Right kidney (tissue), 1 donor: ENCODE measurements around the gene PDCD11.
A peak's percentile ranks its signal among the peaks of the same experiment; 100 is the strongest.

Source experiments
- DNase-seq: peaks from one replicate; pipeline ENCODE4 v3.0.0-alpha.2; 2016

PDCD11 gene

DNA sequence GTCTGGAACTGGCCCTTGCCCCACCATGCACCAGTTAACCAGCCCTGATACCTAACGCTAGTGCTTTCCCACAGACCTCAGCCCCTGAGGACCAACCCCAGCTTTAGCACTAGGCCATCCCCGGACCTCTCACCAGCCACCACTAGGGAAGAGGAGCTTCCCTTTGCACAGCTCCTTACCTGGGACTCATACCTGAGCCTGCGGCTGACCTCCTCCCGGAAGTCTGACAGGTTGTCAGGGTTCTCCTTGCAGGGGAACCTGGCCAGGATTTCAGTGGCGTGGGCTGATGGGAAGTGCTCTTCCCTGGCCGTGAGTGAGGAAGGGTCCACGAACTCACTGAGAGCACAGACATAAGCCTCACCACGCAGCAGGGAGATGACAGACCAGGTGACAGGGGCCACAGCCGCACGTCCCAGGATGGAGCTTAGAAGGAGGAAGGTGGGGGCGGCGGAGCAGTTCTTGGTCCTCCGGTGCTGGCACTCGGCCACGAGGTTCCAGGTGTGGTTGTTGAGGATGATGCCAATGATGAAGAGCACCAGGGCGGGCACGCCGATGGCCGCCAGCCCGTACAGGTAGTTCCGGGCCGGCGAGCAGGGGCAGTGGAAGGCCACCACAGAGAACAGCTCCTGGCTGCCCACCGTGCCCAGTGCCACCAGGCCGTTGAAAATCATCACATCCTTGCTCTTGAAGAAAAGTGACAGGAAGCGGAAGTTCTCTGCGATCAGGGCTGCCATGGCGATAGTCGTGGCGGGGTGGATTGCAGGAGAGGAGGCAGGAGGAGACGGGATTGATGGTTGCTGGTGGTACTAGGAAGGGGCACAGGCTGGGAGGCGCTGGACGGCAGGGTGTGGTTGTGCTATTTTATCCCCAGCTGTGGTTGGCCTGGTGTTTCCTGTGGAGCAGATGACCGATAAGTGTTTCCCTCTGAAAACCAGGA is 53.0 kb downstream of the PDCD11 start:
- DNase-seq = no peak

GRCh38 chr10:103450201-103450695 is 53.8 kb downstream of the PDCD11 start:
- no peak for DNase-seq

DNA sequence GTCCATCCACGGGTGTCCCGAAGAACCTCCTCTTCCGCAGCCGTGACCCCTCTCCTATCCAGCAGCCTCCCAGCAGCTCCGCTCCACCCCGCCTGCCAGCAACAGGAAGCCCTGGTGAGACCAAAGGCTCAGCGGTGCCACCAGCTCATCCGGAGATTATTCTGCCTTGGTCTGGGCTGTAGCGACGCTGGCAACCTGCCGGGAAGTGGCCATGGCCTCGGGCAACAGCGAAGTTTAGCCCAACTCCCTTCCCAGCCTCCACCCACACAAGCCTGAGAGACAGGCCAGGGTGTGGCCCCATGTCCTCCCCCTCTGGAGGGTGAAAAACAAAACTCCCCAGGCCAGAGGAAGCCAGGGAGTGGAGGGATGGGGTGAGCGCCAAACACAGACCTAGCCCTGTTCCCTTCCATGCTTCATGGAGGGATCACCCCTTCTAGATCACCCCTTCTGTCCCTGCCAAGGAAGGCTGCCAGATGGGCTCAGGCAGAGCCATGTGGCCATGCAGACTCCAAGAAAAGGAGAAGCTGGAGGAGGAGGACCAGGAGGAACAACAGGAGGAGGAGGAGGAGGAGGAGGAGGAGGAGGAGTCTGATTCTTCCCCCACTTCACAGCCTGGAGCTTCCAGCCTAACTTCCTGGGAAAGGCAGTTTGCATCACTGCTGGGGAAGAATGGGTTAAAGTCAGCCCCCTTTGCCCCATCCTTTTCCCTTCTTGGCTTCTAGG is 54.8 kb downstream of the PDCD11 start:
- no peak for DNase-seq

DNA sequence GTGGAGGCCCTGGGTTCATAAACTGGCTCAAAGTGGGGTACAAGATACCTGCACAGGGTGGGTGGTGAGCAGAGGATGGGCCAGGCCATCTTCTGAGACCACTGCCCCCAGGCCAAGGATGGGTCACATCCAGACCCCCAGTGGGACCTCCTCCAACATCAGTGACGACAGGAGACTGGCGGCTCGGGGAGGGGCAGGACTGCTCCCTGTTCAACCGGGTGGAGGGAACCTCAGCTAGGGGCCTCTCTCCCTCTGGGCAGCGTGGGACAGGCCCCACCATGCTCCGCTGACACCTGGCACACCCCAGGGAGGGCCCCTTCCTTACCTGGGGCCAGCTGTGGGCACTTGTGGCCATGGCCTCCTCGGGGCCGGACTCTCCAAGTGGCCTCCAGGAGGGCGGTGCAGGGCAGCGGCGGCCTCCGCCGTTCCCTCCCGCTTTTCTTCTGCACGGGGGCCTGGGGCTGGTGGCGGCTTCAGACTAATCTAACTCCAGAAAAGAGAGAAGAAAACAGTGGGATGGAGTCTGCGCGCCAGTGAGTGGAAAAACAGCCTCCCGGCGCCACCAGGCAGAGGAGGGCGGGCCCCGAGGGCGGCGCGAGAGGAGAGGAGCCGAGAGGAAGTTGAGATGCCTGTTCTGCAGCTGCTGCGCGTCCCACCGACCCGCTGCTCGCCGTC is 55.5 kb downstream of the PDCD11 start, which contains the start of gene CALHM2:
Gene CALHM2 (minus strand): TSS at position 540 of the 675 bp plus-strand sequence. CDS start 2,429 bp downstream, outside the sequence.
- peak; percentile 74 for DNase-seq

- no peak for DNase-seq
These were observed 56.2 kb downstream of the PDCD11 start for GRCh38 chr10:103452506-103453230.

DNA sequence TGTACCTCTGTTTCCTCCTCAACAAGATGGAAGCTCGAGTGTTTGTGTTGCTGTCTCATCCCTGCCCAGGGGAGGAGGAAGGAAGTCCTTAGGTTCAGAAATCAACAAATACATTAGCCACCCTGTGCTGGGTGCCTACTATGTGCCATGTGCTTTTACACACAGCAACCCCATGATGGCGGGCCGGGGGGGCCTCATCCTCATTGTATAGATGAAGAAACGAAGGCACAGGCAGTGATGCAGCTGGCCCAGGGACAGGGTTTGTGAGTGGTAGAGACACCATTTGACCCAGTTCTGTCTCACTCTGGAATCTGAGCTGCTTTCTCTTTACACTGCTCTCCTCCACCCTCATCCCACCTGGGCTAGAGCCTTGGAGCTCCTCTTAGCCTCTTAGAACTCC is 57.6 kb downstream of the PDCD11 start:
- no peak for DNase-seq

DNA sequence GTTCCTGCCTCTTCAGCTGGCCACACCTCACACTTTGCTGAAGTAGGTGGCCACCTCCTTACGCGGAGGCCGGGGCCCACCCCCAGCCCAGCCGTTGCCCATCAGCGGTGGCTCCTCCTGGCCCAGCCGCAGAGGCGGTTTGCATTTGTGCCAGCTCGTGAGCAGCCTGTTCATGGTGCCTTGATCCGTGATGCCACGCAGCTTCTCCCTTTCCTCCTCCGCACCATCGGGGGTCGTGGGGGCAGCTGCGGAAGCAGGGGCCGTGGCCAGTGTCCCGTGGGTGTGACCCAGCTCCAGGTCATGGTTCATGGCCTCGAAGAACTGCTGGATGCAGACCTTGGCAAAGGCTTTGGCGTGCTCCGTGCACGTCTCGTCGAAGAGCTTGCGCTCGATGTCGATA is 58.8 kb downstream of the PDCD11 start:
- no peak for DNase-seq

DNA sequence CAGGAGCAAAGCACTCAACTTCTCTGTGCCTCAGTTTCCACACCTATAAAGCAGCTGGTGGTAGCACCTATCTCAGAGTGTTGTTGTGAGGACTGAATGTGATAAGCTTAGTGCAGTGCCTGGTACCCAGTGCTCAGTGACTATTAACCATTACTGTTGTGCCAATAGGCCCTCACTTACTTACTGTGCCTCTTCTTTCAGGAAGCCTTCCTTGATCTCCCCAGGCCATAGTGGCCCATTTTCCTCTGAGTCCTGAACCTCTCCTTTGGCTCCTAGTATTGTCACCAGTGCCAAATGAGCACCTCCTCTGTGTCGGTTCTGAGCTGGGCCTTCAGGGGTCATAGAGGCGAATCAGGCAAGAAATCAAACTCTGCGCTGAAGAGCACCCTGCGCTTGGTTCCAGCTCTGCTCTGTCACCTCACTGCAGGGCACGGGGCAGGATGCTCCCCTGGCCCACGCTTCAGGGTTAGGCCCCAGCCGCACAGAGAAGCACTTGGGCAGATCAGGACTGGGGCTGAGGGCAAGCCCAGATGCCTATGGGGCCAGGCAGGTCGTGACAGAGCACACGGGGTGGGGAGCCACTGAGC is 59.7 kb downstream of the PDCD11 start:
- no peak for DNase-seq

GRCh38 chr10:103457176-103457712 is 60.8 kb downstream of the PDCD11 start:
- no peak for DNase-seq

DNA sequence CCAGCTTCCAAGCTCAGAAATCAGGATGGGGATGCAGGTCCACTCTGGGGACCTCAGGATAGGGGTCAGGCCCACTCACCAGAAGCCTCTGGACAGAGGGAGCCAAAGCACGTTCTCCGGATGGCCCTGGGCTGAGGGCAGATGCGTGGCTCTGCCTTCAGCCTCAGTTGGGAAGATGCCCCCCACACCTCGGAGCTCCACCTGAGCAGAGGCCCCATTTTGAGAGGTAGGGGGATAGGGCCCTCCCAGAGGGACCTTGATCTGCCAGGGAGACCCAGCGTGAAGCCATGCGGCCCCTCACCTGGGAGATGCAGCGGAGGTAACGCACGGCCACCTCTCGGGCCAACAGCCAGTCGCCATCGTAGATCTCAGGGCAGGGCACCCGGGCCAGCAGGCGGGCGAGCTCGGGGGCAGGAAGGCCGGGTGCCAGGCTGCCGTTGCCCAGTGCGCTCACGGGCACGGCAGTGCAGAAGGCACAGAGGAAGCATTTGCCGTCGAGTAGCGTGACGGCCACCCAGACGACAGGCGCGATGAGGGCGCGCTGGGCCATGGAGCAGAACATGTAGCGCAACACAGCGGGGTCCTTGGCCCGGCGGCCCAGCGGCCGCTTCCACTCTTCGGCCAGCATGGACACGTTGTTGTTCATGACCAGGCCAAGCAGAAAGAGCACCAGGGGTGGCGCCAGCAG is 61.6 kb downstream of the PDCD11 start:
- no peak for DNase-seq

DNA sequence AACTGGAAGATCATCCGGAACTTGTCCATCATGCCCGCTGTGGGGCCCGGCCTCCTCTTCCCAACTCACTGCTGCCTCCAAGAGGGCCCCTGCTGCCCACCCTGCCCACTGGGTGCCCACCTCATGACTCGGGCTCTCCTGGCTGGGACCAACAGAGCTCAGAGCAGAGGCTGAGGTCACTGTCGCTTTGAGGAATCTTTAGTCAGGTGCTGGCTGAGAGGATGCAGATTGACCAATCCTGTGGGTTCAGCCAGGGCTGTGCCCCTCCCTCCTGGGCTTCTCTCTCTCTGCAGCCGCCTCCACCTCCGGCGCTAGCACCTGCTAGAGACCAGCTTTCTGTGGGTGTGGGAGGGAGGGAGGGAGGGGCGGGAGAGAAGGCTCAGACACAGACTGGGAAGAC is 62.3 kb downstream of the PDCD11 start, which contains the start of gene CALHM1:
Gene CALHM1 (minus strand): TSS at position 181 of the 400 bp plus-strand sequence. CDS start 149 bp downstream, at position 32.
- no peak for DNase-seq

GRCh38 chr10:103459615-103460014 is 63.2 kb downstream of the PDCD11 start:
- DNase-seq = no peak

DNA sequence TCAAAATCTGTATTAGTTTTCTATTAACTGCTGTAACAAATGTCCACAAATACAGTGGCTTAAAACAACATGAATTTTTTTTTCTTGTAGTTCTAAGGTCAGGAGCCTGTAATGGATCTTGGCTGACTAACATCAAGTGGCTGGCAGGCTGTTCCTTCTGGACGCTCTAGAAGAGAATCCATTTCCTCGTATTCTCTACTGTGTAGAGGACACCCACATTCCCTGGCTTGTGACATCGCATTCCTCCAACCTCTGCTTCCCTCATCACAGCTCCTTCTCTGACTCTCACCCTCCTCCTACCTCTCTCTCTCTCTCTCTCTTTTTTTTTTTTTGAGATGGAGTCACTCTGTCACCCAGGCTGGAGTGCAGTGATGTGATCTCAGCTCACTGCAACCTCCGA is 67.1 kb downstream of the PDCD11 start:
- DNase-seq = no peak

GRCh38 chr10:103465411-103466179 is 69.2 kb downstream of the PDCD11 start:
- DNase-seq = no peak

DNA sequence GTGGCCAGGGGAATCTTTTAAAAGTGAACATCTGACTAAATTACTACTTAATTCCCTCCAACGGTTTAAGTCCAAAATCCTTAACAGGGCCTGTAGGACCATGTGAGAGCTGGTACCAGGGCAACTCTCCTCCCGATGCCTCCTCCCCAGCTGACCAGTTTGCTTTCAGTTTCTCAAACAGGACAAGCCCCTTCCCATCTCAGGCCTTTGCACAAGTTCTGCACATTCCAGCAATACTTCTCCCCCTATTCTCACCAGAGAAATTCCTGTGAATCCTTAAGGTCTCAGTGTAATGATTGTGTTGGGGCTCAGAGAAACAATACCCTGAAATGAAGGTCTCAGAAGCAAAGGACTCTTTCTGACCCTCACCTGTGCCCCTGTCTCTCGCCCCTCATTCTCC is 70.3 kb downstream of the PDCD11 start:
- DNase-seq = no peak

GRCh38 chr10:103467406-103467805 is 71.0 kb downstream of the PDCD11 start:
- DNase-seq = no peak

DNA sequence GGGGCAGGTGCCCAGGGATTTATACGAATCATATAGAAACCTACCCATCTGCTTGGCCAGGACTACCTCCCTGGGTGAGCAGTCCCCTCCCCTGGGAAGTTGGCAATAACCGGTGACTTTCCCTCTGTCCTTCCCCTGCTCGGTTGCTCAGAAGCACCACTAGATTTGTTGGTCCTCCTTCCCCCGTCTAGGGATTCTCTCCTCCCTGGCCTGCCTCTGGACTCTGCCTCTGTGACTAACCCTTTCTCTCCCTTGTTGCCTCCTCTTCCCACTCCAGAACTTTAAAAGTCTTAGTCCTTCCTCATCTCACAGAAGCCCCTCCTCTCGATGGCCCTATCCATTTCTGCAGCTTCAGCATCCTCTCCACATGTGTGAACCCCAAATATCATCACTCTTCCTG is 72.8 kb downstream of the PDCD11 start:
- DNase-seq = no peak

DNA sequence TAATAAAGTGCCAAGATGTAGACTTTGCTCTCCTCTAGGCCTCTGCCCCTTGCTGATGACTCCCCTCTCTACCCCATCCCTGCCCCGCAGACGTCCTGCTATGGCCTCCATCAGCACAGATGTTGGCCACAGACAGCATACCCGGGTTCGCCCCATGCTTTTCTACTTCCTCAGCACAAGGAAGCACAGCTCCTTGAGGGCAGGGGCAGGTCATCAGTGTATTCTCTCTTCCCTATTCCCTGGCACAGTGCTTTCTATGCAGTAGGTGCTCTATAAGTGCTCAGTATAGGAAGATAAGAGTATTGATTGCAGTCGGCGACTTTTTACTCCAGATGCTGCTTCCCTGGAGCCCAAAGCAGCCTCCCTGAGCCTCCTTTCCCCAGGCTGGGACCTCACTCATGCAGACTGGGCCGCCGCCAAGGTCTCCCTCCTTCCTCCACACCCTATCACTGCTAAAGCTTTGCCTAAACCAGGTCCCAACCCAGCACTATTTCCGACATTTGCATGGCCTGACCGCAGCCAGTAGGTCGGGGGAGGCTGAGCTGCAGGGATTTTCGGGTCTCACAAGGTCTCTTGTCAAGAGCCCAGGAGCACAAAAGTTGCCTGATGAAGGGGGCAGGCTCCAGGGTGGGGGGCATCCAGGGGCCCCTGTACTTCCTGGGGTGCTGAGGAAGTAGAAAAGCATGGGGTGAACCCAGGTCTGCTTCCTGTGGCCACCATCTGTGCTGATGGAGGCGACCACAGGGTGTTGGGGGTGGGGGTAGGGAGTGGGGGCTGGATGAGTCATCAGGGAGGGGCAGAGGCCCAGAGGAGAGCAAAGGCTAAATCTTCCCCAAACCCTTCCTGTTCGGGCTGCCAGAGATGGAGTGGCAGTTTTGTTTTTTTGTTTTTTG is 74.6 kb downstream of the PDCD11 start:
- no peak for DNase-seq

DNA sequence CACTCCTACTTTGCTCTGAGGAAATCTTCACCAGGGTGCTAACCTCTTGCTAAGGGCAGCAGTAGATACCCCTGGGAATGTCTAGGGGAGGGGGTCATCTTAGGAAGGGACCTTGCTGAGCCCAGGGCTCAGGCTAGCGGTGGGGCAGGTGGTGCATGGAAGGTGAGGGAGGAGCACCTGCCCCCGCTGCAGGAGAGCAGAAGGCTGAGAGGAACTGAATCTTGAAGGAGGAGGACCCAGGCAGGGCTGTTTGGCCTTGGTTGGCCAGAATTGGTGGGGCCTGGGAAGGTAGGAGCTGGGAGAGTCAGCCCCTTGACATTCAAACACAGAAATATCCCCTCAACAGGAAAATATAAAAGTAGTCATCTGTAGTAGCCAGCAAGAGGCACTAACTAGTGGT is 75.6 kb downstream of the PDCD11 start:
- DNase-seq = no peak
